Esophagus squamous epithelium (tissue), 5 donors: ENCODE results near the gene ZNF397. TPM values are rescaled to one million over a fixed set of nuclear protein-coding genes. Genes with fewer than 3 reads are reported as not detected.

Experiments used
- DNase-seq: peaks from one replicate; lab custom pipeline; 2025; lab: John Stamatoyannopoulos, UW
- H3K27ac ChIP-seq, 4 donors: fragments of 200-600 bp; sonication (generic); one replicate each; pipeline ENCODE4 v1.5.1; 2016 to 2019; ENCODE audit warnings: mild to moderate bottlenecking in 1 of 4
- H3K27me3 ChIP-seq, 4 donors: fragments of 200-600 bp; sonication (generic); 1 replicate in 3 of 4; 2 replicates in 1 of 4; pipeline versions ENCODE4 v1.5.1 to v1.6.0; 2017 to 2021; ENCODE audit warnings: antibody characterized with exemption in 1 of 4
- H3K36me3 ChIP-seq, 3 donors: fragments of 200-600 bp; sonication (generic); one replicate each; pipeline ENCODE4 v1.5.1; 2016 to 2019
- H3K4me1 ChIP-seq, 3 donors: fragments of 200-600 bp; sonication (generic); one replicate each; pipeline ENCODE4 v1.5.1; 2017 to 2019
- H3K4me3 ChIP-seq, 4 donors: fragments of 200-600 bp; sonication (generic); 1 replicate in 3 of 4; 2 replicates in 1 of 4; pipeline ENCODE4 v1.5.1; 2016 to 2019; ENCODE audit warnings: mild to moderate bottlenecking in 2 of 4, moderate library complexity in 1 of 4
- H3K9me3 ChIP-seq, 3 donors: fragments of 200-600 bp; sonication (generic); one replicate each; pipeline ENCODE4 v1.5.1; 2016 to 2019
- POLR2A ChIP-seq, 4 donors: fragments of 450-650 bp; IDR thresholded peaks; one replicate each; pipeline ENCODE4 v1.6.1; 2017; ENCODE audit warnings: antibody characterized with exemption in 4 of 4, mild to moderate bottlenecking in 4 of 4, moderate library complexity in 3 of 4
- WGBS, 2 donors: methylation state at CpG; one replicate each; pipeline ENCODE4 v1.1.5; 2018; 5-methylcytosine and 5-hydroxymethylcytosine counted together
- intact Hi-C: fragments of 100-400 bp; cut with DNase I; formaldehyde crosslinking; loops from one replicate; pipeline ENCODE4 v1.15.0; 2022
- total RNA-seq, 4 donors: library from RNA; depleted of rRNA; stranded (reverse); fragments of >200 nt; gene quantifications; one replicate each; pipeline ENCODE4 v1.1.0, GENCODE V29; 2016
- TF ChIP-seq, protein P1 (sequence below), 6 experiments: fragments of 450-650 bp in 4 of 6; fragments of 200-600 bp in 2 of 6; sonication (generic) in 2 of 6; IDR thresholded peaks; one replicate each; pipeline ENCODE4 v1.5.1; 2016 to 2019; ENCODE audit warnings: antibody characterized with exemption in 6 of 6, mild to moderate bottlenecking in 4 of 6, moderate library complexity in 4 of 6
- donor health status: DM: yes; HTN: yes; CAD: no.

ZNF397 gene
- total RNA-seq, 4 donors from 2014 or later = 10.4 to 24.2 (median 15.5) TPM

GRCh38 chr18:35256947-35257346 lies 16.1 kb downstream of the ZNF397 start:
- Histone ChIP-seq H3K4me1 (no peaks in the 10 kb centered on the region), H3K4me3 (no peak overlapping the region), H3K36me3 (peaks cover 0 to 71% (median 0%) of the 10 kb centered on the region in 3 donors), H3K27ac (no peak overlapping the region), H3K27me3 (no peaks in the 10 kb centered on the region), H3K9me3 (peaks cover 0 to 23% (median 13%) of the 10 kb centered on the region in 3 donors)
- DNase-seq = no peak
- intact Hi-C loops = no loop called here
- TF ChIP-seq POLR2A (IDR thresholded peaks at IDR 0.05) = no peak
- TF ChIP-seq, protein P1, sequence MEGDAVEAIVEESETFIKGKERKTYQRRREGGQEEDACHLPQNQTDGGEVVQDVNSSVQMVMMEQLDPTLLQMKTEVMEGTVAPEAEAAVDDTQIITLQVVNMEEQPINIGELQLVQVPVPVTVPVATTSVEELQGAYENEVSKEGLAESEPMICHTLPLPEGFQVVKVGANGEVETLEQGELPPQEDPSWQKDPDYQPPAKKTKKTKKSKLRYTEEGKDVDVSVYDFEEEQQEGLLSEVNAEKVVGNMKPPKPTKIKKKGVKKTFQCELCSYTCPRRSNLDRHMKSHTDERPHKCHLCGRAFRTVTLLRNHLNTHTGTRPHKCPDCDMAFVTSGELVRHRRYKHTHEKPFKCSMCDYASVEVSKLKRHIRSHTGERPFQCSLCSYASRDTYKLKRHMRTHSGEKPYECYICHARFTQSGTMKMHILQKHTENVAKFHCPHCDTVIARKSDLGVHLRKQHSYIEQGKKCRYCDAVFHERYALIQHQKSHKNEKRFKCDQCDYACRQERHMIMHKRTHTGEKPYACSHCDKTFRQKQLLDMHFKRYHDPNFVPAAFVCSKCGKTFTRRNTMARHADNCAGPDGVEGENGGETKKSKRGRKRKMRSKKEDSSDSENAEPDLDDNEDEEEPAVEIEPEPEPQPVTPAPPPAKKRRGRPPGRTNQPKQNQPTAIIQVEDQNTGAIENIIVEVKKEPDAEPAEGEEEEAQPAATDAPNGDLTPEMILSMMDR (IDR thresholded peaks at IDR 0.05) = no peak
- WGBS, 2 donors = 87 to 94% methylated on average over 3 of the region's 3 CpGs

DNA sequence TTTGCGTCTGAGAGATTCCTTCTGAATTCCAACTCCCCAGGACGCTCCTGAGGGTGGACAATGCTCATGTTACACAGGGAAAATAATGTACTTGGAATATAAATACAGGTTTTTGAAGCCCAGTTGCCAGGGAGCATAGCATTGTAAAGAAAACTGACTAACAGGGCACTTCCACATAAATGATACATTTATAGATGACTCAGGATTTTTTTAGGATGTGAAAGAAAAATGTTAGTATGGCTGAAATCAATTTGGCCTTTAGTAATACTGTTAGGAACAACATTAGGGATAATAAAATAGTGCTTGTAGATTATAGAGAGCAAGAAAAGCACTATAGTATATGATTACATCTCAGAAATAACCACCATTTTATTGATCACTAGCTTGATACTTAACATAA lies 23.6 kb downstream of the ZNF397 start:
- Histone ChIP-seq H3K4me1 (peaks cover 0 to 8% (median 0%) of the 10 kb centered on the region in 3 donors), H3K9me3 (no peaks in the 10 kb centered on the region), H3K4me3 (no peak overlapping the region), H3K27me3 (no peaks in the 10 kb centered on the region), H3K27ac (no peak overlapping the region), H3K36me3 (peaks cover 0 to 39% (median 0%) of the 10 kb centered on the region in 3 donors)
- DNase-seq = no peak
- TF ChIP-seq POLR2A (IDR thresholded peaks at IDR 0.05) = no peak
- TF ChIP-seq, protein P1 (IDR thresholded peaks at IDR 0.05) = no peak
- 81 to 92% methylated on average over 2 of the region's 2 CpGs for WGBS, 2 donors
- intact Hi-C loops = no loop called here

DNA sequence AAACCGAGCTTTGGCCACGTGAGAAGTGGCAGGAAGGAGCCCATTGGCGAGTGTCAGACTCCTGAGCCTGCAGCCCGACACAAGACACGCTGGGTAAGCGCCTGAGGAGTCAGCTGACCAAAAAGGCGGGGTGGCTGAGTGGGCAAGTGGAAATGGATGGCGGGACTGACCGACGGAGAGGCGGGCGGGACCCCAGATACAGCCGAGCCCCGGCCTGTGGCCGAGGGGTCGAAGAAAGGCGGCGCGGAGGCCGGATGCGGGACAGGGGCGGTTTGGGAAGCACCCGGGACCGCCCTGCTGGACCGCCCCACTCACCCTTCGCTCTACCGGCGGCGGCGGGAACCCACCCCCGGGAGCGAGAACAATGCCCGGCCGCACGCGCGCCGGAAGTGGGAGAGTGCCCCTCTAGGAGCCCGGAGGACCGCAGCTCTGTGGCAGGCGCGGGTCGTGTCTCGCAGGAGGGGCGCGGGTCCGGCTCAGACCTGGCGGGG lies 26.4 kb downstream of the ZNF397 start:
- H3K27me3 ChIP-seq = no peaks in the 10 kb centered on the region
- WGBS, 2 donors = 1 to 6% methylated on average over 12 to 16 of the region's 48 CpGs
- peaks cover 0 to 8% (median 0%) of the 10 kb centered on the region in 3 donors for H3K4me1 ChIP-seq
- peak overlapping the region; percentile 39 to 76 (median 64) for H3K4me3 ChIP-seq
- intact Hi-C loops = no loop called here
- peak; percentile 19 for DNase-seq
- H3K9me3 ChIP-seq = no peaks in the 10 kb centered on the region
- peak in 2 of 4 donors; percentile 18 to 30 for TF ChIP-seq POLR2A (IDR thresholded peaks at IDR 0.05)
- TF ChIP-seq, protein P1 (IDR thresholded peaks at IDR 0.05) = no peak
- peaks cover 0 to 21% (median 0%) of the 10 kb centered on the region in 3 donors for H3K36me3 ChIP-seq
- H3K27ac ChIP-seq = peak overlapping the region; percentile 66 to 91 (median 80)

GRCh38 chr18:35267809-35268208 lies 27.0 kb downstream of the ZNF397 start:
- H3K36me3 ChIP-seq = peaks cover 0 to 15% (median 0%) of the 10 kb centered on the region in 3 donors
- WGBS, 2 donors = 43 to 44% methylated on average over 11 to 23 of the region's 30 CpGs
- TF ChIP-seq, protein P1 (IDR thresholded peaks at IDR 0.05) = no peak
- peak overlapping the region in 3 of 4 donors; percentile 35 to 86 (median 73) for H3K27ac ChIP-seq
- peak overlapping the region; percentile 39 to 76 (median 64) for H3K4me3 ChIP-seq
- H3K9me3 ChIP-seq = no peaks in the 10 kb centered on the region
- DNase-seq = no peak
- peaks cover 0 to 8% (median 0%) of the 10 kb centered on the region in 3 donors for H3K4me1 ChIP-seq
- intact Hi-C loops = no loop called here
- H3K27me3 ChIP-seq = no peaks in the 10 kb centered on the region

GRCh38 chr18:35268821-35269220 lies 28.0 kb downstream of the ZNF397 start:
- DNase-seq = no peak
- Histone ChIP-seq H3K36me3 (peaks cover 0 to 5% (median 0%) of the 10 kb centered on the region in 3 donors), H3K4me3 (no peak overlapping the region), H3K27me3 (no peaks in the 10 kb centered on the region), H3K9me3 (no peaks in the 10 kb centered on the region), H3K4me1 (peaks cover 0 to 8% (median 0%) of the 10 kb centered on the region in 3 donors), H3K27ac (no peak overlapping the region)
- intact Hi-C loops = no loop called here
- no peak for TF ChIP-seq POLR2A (IDR thresholded peaks at IDR 0.05)
- TF ChIP-seq, protein P1 (IDR thresholded peaks at IDR 0.05) = no peak
- 78 to 88% methylated on average over 2 of the region's 2 CpGs for WGBS, 2 donors
